Activated CD4-positive, alpha-beta T cell treated with anti-CD3 and anti-CD28 coated beads, Interleukin-2, Interleukin-6, amounts not matched to agents 100 ng/mL and 50 ng/mL, durations not matched to agents 16 hours and 8 hours (primary cell): ENCODE measurements around the gene ATF3.

Experiments
- DNase-seq: peaks from one replicate; pipeline ENCODE4 v3.0.0-alpha.2; 2020

Gene ATF3, protein sequence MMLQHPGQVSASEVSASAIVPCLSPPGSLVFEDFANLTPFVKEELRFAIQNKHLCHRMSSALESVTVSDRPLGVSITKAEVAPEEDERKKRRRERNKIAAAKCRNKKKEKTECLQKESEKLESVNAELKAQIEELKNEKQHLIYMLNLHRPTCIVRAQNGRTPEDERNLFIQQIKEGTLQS

DNA sequence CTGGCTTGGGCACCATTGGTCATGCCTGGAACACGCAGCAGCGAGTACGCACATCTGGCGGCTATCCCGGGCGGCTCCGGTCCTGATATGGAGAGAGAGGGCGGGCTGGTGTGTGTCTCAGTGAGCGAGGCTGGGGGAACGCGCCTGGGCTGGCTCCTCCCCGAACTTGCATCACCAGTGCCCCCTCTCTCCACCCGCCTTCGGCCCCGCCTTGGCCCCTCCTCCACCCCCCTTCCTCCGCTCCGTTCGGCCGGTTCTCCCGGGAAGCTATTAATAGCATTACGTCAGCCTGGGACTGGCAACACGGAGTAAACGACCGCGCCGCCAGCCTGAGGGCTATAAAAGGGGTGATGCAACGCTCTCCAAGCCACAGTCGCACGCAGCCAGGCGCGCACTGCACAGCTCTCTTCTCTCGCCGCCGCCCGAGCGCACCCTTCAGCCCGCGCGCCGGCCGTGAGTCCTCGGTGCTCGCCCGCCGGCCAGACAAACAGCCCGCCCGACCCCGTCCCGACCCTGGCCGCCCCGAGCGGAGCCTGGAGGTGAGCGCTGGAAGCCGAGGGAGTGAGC, at the start of gene ATF3:
Gene ATF3 (plus strand): TSS at position 370 of the 567 bp plus-strand sequence. CDS start 6,261 bp downstream, outside the sequence.
- peak; percentile 98 for DNase-seq

DNA sequence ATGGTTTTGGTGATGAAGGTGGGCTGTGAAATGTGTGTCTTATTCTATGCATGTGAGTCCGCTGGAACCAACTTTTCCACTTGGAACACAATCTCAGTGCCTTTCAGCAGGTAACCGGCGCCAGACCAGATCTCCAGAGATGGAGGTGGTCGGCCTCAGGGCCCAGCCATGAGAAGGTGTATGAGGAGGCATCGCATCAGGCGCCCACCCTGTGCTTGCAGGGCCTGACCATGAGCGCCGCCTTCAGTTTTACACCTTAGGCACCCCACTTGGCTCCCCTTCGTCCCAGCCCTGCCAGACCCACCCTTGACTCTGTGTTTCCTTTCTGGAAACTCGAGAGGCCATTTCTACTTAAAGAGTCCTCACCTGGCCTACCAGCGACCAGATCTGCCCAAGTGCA, 48.6 kb upstream of the ATF3 start:
- no peak for DNase-seq

DNA sequence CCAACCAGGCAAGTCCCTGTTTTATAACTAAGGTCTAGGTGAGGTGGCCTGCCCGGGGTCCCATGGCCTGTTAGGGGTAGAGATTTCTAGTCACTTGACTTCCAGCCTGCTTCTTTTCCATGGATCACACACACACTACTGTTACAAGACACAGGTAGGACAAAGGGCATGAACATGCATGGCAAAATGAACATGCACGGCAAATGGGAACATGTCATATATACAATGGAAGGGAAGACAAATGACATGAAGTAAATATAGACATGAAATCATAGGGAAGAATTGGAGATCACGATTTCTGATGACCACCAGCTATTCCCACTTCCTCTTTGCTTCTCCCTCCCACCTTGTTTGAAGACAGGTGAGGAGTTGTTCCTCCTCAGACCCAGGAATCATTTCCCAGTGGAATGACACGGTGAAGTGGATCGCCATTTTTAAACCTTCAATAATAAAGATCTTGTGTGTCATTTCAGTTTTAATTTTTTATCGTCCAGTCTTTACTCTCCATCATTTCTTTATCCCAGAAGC, 47.6 kb upstream of the ATF3 start:
- DNase-seq = no peak

DNA sequence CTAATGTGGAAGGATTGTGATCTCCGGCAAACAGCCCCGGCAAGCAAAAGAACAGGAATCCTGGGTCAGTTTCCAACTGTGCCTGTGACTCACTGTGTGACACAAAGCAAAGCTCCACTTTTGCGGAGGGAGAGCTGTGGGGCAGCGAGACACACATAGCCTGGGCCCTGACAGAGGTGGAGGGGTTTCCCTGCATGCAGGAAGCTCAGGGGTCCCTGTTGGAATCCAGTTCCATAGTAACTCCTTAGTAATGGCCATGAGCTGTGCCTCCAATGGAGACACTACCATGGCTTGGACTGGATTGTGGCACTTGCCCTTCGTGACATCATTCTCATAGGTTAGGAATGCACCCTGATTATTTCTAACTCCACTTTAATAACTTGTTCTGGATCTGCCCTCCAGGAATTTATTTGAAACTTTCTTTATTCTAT, 47.0 kb upstream of the ATF3 start:
- no peak for DNase-seq

DNA sequence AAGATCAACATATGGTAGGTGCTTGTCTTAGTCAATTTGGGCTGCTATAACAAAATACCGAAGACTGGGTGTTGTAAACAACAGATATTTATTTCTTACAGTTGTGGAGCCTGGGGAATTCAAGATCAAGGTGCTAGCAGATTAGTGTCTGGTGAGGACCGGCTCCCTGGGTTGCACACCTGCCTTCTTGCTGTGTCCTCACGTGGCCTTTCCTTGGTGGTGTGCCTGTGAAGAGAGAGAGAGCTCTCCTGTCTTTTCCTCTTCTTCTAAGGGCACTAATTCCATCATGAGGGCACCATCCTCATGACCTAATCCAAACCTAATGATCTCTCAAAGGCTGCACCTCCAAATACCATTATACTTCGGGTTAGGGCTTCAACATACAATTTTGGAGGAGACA, 45.8 kb upstream of the ATF3 start:
- DNase-seq = no peak

DNA sequence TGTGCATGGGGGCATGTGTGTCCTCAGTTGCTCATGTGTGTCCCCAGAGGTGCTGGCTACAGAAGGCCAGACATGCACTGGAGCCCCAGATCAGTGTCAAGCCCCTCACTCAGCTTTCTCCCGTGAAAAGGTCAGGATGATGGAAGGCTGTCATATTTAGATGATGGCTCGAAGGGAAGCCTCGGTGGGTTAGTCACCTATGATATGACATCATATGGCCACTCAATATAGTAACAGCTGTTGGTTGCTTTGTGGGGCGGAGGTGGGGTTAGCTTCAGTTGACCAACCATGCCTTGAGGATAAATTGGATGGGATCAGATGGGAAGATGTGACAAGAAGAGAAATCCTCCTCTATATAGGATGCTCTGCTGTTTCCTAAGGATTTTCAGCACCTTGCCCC, 43.5 kb upstream of the ATF3 start:
- no peak for DNase-seq

DNA sequence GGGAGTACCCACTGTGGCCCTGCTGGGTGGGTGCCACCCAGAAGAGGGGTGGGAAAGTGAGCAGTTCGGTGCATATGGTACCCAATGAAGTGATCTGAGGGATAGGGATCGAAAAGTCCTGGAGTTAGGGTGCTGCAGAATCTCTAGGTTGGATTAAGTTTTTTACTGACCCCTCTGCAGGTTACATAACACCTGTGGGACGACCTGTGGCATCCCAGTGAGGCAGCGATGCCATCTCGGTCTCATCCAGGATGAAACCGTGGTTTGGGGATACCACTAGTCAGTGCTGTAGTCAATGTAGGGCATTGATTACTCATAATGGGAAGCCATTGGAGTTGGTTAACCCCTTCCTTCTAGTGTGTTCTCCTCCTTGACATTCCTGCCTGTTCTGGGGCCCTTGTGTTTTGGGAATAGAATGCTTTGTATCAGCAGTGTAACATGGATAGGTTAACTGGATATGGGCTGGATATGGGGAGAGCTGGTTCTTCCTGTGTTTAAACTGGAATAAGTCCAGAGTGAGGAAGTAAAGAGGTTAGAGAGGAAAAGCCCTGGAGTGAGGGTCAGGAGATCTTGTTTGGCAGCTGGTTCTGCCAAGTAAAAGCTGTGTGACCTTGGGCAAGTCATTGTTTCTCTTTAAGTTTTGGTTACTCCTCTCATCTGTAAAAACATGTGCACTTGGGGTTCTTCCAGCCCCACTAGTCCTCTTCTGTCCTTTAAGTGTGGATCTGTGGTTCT, 42.8 kb upstream of the ATF3 start:
- peak; percentile 42 for DNase-seq

DNA sequence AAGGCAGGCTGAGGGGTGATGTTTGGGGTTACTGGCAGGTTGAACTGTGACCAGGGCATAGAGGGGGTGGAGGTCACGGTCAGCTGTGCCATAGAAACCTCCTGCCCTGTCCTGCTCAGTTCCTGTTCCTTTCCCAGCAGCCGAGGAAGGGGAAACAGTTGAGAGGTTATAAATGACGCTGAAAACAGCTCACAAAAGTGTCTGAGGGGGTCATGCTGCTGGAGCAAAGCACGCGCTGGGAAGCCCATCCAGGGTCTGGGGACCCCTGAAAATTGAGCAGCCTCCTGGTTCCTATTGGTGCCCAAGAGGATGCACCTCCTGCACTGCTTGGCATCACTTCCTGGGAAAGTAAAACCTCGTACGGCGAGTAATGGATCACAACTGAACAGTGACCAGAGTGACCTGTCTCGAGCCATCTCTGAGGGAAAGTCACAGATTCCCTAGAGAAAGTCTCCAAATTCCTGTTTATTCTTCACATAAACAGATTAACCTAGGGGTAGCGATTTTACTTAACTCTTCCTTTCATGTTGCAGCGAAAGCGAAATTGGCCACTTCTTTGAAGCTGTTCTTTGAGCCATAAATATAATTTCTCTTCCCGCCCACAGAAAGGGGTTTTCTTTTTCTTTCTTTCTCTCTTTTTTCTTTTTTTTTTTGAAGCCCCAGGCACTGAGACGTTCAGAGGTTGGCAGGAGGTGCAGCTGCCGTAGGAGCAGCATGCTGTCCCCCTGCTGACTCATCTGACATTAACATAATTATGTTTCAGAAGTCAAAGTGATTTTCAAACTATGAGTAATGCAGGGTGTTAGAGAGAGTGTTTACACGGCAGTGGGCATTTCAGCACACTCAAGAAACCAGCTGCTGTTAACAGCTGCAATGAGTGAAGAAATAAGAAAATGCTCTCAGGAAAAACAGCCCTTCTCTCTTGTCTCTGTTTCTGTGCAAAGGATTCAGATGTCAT, 41.8 kb upstream of the ATF3 start:
- peak; percentile 90 for DNase-seq

DNA sequence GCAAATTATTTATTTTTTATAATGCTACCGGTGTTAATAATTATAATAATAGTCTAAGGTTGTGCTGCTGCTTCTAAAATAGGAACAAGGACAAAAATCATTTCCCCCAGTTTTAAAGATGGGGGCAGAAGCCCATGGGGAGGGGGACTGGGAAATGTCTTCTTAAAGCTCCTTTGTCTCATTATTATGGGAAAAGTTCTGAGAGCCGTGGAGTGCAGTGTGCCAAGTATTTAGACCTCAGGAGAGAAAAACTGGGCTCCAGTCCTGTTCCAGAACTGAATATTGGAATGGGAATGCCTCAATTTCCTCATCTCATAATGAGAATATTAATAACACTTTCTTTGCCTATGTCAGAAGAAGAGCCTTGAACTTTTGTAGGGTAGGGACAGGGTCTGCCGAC, 40.9 kb upstream of the ATF3 start:
- no peak for DNase-seq

DNA sequence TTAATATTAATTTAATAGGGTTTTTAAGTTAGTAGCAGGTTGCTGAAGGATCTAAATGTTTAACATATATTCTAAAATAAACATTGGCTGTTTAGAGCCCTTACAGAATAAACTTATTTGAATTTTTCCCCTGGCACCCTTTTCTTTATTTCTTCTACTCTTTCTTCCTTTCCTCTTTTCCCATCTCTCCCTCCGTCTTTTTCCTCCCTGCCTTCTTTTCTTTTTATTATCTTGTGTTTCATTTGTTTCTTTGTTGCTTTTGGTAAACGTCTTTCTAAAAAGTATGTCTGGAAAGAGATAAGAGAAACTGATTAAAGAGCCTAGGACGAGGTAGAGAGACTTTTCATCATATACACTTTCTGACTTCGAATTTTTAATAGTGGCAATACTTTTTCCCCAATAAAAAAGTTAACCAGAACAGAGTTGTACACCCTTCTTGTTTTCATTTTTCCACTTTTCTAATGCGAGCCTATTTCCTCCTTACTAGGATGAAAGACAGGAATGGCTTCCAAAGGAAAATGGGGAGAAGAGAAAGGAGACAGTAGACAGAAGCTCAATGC, 39.5 kb upstream of the ATF3 start:
- no peak for DNase-seq

DNA sequence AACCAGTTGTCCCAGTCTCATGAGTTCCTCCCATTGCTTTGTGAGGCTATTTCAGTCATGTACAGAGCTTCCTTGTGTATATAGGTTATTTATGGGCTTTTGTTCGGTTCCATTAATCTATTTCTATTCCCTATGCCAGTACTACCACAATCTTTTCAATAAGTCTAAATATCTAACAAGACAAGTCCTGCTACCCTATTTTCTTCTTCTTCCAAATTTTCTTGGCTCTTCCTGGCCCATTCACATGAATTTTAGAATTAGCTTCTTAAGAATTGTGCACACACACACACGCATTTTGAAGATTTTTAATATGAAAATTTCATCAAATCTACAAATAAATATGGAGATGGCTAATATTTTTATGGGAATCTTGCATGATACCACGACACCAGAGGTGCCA, 33.8 kb upstream of the ATF3 start:
- DNase-seq = no peak

DNA sequence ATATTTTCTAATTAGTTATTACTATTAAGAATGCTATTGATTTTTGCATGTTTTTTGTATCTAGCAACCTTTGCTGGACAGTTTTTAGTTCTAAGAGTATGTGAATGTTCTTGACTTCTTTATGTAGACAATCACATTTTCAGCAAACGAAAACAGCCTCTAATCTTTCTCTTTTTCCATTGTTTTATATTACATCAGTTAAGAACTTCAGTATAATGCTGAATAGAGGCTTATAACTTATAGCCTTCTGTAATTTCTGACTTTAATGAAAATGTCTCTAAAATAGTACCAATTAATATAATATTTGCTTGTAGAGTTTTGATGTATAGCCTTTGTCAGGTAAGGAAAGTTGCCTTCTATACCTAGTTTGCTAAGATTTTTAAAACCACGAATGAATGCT, 33.2 kb upstream of the ATF3 start:
- no peak for DNase-seq

DNA sequence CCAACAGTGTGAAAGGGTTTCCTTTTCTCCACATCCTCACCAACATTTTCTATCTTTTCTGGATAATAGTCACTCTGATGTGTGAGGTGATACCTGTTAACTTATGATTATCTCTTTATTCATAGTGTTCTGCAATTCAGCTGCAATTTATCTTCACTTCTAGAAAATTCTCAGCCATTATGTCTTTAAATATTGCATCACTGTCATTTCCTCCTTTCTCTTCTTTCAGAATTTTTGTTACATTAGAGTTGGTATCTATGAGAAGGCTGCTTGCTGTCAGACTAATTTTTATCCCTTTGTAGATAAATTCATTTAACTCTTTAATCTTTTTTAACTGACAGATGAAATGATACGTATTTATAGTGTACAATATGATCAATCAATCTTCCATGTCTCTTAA, 30.5 kb upstream of the ATF3 start:
- no peak for DNase-seq

DNA sequence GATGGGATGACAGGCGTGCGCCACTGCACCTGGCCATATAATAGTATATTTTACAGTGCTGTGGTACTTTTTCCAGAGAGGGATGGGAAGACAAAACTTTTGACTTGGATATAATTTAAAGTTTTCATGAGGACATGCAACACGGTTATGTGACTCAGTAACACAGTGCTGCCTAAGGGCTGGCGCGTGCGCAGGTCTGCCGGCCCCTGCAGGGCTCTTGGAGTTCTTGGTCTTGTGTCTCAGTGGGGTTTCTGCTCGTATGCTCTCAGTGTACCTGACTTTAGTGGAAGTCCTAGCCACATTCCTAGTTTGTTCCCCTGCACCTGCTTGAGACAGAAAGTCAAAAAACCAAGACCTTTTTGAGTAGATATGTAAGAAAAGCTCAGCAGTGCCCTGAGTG, 27.5 kb upstream of the ATF3 start:
- DNase-seq = no peak

DNA sequence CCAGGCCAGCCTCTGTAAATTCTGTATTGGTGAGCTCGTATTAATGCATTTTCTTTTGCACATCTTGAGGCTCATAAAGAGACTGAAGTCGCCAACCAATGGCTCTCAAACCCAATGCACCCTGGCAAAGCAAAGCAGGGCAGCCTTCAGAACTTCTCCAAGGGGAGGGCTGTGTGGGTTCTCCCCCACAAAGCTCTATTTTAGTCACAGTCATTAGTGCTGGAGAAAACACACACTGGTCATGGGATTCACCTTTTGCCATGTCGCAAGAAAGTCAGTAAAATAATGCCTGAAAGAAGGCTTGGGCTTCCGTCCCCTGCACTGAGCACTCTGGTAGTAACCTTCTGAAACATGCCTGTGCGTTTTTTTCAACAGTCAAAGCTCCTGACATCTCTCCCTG, 26.3 kb upstream of the ATF3 start:
- DNase-seq = no peak

DNA sequence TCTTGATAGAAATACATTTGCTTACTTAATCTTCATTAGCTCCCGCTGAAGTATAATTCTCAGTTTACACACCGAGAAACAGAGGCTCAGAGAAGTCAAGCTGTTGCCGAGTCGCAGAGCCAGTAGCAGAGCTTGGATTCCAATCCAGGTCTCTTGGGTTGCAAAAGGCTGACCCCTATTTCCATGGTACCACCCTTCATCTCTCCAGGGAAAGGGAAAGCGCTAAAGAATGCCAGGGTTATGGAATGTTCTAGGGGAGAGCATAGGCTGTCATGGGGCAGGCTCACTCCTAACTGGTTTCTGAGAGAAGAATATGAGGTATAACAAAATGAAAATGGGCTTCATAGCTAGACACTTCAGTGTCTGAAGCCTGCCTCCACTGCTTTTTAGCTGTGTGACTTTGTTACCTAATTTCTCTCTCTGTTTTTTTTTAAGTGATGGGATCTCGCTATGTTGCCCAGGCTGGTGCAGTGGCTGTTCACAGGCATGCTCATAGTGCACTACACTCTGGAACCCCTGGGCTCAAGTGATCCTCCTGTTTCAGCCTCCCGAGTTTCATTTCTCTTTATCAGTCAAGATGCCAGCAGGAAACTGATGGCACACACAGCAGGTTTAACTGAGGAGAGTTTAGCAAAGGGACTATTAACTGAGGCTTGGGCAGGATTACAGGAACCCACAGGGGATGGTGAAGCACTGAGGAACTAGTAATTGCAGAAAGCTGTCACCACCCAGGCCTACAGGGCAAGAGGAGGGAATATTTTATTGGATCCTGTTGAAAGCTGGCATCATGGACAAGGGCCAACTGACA, 25.5 kb upstream of the ATF3 start:
- no peak for DNase-seq

DNA sequence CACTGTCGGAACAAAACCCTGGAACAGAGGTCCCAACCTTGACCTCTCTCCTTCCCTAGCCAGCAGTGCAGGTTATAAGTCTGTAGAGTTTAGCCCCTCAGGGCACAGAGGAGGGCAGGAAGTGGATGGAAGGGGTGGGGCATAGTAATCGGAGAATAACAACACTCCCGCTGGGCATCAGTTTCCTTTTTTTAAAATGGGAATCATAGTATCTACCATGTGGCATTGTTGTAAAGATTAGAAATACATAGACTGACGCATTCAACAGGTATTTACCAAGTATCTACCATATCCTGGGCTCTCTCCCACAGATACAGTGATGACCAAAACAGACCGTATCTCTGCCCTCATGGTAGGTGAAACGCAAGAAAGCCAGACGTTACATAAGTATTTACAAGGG, 24.9 kb upstream of the ATF3 start:
- DNase-seq = no peak

DNA sequence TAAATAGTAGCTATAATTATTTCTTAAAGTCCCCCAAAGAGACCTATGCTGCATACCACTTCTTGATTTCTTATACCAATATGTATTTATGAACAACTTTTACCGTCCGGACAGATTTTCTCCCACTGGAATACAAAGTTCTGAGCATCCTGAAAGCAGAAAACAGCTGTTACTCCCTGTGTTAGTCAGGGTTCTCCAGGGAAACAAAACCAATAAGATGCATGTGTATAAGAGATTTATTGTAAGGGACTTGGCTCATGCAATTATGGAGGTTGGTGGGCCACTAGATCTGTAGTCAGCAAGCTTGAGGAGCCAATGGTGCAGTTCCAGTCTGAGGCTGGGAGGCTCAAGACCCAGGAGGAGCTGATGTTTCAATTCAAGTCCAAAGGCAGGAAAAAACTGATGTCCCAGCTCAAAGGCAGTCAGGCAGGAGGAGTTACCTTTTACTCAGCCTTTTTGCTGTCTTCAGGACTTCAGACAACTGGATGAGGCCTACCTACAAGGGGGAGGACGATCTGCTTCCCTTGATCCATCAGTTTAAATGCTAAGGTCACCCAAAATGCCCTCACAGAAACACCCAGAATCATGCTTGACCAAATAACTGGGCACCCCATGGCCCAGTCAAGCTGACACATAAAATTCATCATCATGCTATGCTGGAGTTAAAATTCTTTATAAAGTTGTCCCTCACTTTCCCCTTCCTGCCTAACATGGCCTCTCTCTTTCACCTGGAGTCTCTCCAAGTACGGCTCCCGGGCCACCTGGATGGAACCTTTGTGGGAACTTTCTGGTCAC, 24.3 kb upstream of the ATF3 start:
- no peak for DNase-seq

DNA sequence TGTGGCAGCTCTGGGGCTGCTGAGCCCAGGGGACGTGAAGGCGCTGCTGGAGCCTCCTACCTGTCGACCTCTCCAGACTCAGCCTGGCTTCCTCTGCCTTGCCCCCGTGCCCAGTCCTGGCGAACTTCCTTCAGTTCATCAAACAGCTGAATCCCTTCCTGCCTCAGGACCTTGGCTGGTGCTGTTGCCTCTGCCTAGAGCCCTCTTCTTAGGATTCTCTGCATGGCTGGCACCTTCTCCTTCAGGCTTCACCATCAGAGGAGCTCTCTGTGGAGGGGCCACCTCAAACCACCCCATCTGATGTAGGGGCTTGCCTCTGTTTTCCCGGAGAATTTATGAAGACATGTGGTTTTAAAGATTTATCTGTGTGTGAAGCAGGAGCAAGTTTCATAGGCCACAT, 23.4 kb upstream of the ATF3 start:
- DNase-seq = no peak

DNA sequence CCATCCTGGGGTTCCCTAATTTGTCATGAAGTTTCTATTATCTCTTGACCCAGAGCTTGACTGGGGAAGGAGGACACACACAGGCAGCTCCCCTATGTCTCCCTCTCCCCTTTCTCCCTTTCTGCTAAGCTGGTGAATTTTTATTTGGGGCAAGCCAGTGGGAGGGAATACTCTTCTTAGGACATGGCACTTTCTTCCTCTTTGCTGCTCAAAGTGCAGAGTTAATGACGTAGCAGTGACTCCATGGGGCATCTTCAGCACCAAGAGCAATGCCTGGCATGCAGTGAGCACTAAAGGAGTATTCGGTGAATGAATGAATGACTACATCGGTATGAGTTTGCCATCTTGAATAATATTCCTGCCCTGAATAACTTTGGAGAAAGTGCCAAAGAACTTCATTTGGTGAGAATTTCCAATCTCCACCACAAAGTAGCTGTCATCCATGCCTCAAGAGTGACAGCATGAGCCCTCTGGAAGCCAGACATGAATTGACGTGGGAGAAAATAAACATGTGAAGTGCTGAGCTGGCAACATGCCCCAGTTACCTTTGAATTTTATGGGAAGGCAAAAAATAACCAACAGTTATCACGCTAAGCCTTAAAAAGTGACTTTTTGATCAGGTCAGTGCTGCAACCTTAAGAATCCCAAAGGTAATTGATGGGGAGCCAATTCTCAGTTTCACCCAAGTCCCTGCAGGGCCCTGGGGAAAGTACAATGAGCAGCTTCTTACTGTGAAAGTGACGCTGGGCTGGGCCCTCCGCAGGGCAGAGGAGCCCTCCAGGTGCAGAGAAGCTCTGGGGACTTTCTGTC, 22.1 kb upstream of the ATF3 start:
- no peak for DNase-seq
